ENCODE results near the gene LIN7A. TPM values are rescaled to one million over a fixed set of nuclear protein-coding genes. Genes with fewer than 3 reads are reported as not detected.

LIN7A gene
- total RNA-seq (2022), result 16.2 and 16.4 TPM in 2 replicates
- Bru-seq, nascent RNA, result percentile 75 among the genes with signal in this experiment
- percentile 57 among the genes with signal in this experiment for BruChase-seq, experiment 1, labeled RNA remaining after a 2-hour chase
- percentile 63 among the genes with signal in this experiment for BruChase-seq, experiment 2, labeled RNA remaining after a 6-hour chase
- long read RNA-seq, full-length matches to known transcripts, result 17 of 21 reads
- long read RNA-seq, partial matches to known transcripts, result 1 of 21 reads
- long read RNA-seq, other reads (novel, unspliced or antisense), result 3 of 21 reads

GRCh38 chr12:80937391-80938238, at the start of gene LIN7A:
Gene LIN7A, minus strand, starts transcription at chr12:80937934. Its CDS starts 212 bp downstream, at chr12:80937722.
- Histone ChIP-seq H3K36me3 (ENCODE audit: control insufficient read depth, insufficient read depth, low read length) (no peaks in the 10 kb centered on the region), H3K4me1 (no peaks in the 10 kb centered on the region), H3K4me3 (ENCODE audit: low read depth, low read length) (peak within 1 kb of the TSS; percentile 84), H3K27me3 (replicated peaks; ENCODE audit: control insufficient read depth, insufficient read depth, low read length) (no peaks in the 10 kb centered on the region), H3K9me3 (no peaks in the 10 kb centered on the region)
- ChIA-PET POLR2A (no interaction called here), CTCF (interaction anchor here (0.7 to 0.8 kb wide), 2 partner anchors 191 to 320 kb away, joined by 3 read pairs; no protein-coding TSS in a partner anchor)
- H3K4me3 Mint-ChIP-seq (ENCODE audit: unreplicated experiment), result peak within 1 kb of the TSS; percentile 86
- H3K9me3 Mint-ChIP-seq (ENCODE audit: unreplicated experiment), result no peaks in the 10 kb centered on the region
- peaks cover 2% of the 10 kb centered on the region for H3K27me3 Mint-ChIP-seq (ENCODE audit: insufficient read depth, unreplicated experiment)
- no peak for TF ChIP-seq CTCF (IDR thresholded peaks at IDR 0.05; ENCODE audit: insufficient read depth in 1 of 2, low read depth in 1 of 2, low read length in 1 of 2, severe bottlenecking in 1 of 2, unreplicated experiment in 1 of 2)
- peak within 1 kb of the TSS; percentile 69 for H3K27ac Mint-ChIP-seq (ENCODE audit: unreplicated experiment)
- intact Hi-C loops (cut with micrococcal nuclease; ENCODE audit: unreplicated experiment), result loop anchor here (1.0 to 5.0 kb wide), 5 partner anchors 11 to 320 kb away; no protein-coding TSS in a partner anchor
- H3K36me3 Mint-ChIP-seq (ENCODE audit: insufficient read depth, unreplicated experiment), result peaks cover 5% of the 10 kb centered on the region
- H3K4me1 Mint-ChIP-seq (ENCODE audit: low read depth, unreplicated experiment), result peaks cover 7% of the 10 kb centered on the region
- BruUV-seq (replicated peaks), result no TSS peak
- peak; percentile 34 to 41 for DNase-seq

- Histone ChIP-seq H3K9me3 (no peaks in the 10 kb centered on the region), H3K4me3 (ENCODE audit: low read depth, low read length) (no peak overlapping the region), H3K27me3 (replicated peaks; ENCODE audit: control insufficient read depth, insufficient read depth, low read length) (no peaks in the 10 kb centered on the region), H3K36me3 (ENCODE audit: control insufficient read depth, insufficient read depth, low read length) (no peaks in the 10 kb centered on the region), H3K4me1 (no peaks in the 10 kb centered on the region)
- Mint-ChIP-seq H3K36me3 (ENCODE audit: insufficient read depth, unreplicated experiment) (no peaks in the 10 kb centered on the region), H3K9me3 (ENCODE audit: unreplicated experiment) (no peaks in the 10 kb centered on the region), H3K4me1 (ENCODE audit: low read depth, unreplicated experiment) (no peaks in the 10 kb centered on the region), H3K27ac (ENCODE audit: unreplicated experiment) (no peak overlapping the region), H3K4me3 (ENCODE audit: unreplicated experiment) (no peak overlapping the region), H3K27me3 (ENCODE audit: insufficient read depth, unreplicated experiment) (peaks cover 3% of the 10 kb centered on the region)
- no TSS peak for BruUV-seq (replicated peaks)
- ChIA-PET CTCF (no interaction called here), POLR2A (no interaction called here)
- TF ChIP-seq CTCF (IDR thresholded peaks at IDR 0.05; ENCODE audit: insufficient read depth in 1 of 2, low read depth in 1 of 2, low read length in 1 of 2, severe bottlenecking in 1 of 2, unreplicated experiment in 1 of 2), result no peak
- intact Hi-C loops (cut with micrococcal nuclease; ENCODE audit: unreplicated experiment), result loop anchor here (5.0 kb wide), 1 partner anchor 141 kb away; no protein-coding TSS in a partner anchor
- DNase-seq, result no peak
These were observed 48.5 kb upstream of the LIN7A start for GRCh38 chr12:80986224-80986623.

- intact Hi-C loops (cut with micrococcal nuclease; ENCODE audit: unreplicated experiment), result no loop called here
- CTCF ChIA-PET, result no interaction called here
- H3K4me1 ChIP-seq, result no peaks in the 10 kb centered on the region
- no TSS peak for BruUV-seq (replicated peaks)
- no peak overlapping the region for H3K4me3 Mint-ChIP-seq (ENCODE audit: unreplicated experiment)
- H3K36me3 Mint-ChIP-seq (ENCODE audit: insufficient read depth, unreplicated experiment), result no peaks in the 10 kb centered on the region
- no peak for DNase-seq
- no peaks in the 10 kb centered on the region for H3K27me3 Mint-ChIP-seq (ENCODE audit: insufficient read depth, unreplicated experiment)
- no peaks in the 10 kb centered on the region for H3K9me3 Mint-ChIP-seq (ENCODE audit: unreplicated experiment)
- H3K9me3 ChIP-seq, result no peaks in the 10 kb centered on the region
- no peak for TF ChIP-seq CTCF (IDR thresholded peaks at IDR 0.05; ENCODE audit: insufficient read depth in 1 of 2, low read depth in 1 of 2, low read length in 1 of 2, severe bottlenecking in 1 of 2, unreplicated experiment in 1 of 2)
- H3K27me3 ChIP-seq (replicated peaks; ENCODE audit: control insufficient read depth, insufficient read depth, low read length), result no peaks in the 10 kb centered on the region
- H3K36me3 ChIP-seq (ENCODE audit: control insufficient read depth, insufficient read depth, low read length), result no peaks in the 10 kb centered on the region
- POLR2A ChIA-PET, result no interaction called here
- no peak overlapping the region for H3K4me3 ChIP-seq (ENCODE audit: low read depth, low read length)
- no peaks in the 10 kb centered on the region for H3K4me1 Mint-ChIP-seq (ENCODE audit: low read depth, unreplicated experiment)
- H3K27ac Mint-ChIP-seq (ENCODE audit: unreplicated experiment), result no peak overlapping the region
These were observed 42.1 kb upstream of the LIN7A start for GRCh38 chr12:80979816-80980215.
